ENCODE results near the gene HLA-DPB1.
"Not testable (repeated sequence)": the region's sequence is repeated elsewhere in the genome, so short reads cannot be mapped to it uniquely, and the experiment has no call there.

HLA-DPB1 gene

DNA sequence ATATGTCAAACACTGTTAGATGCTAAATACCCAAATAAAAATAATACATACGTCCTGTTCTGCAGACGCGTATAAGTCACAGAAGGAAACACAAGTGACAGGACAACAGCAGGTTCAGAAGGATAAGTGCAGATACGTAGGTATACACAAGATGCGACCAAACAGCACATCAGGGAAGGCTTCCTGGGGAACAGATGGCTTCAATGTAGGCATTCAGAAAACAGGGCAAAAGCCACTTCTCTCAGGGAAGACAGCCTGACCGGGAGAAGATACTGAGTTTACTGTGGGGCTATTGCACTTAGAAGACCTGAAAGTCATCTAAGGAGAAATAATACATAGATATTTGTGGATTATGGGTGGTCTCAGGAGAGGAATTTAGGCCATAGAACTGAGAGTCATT lies 4.2 kb upstream of the HLA-DPB1 start:
- no peak for DNase-seq (ENCODE audit: low spot score)

DNA sequence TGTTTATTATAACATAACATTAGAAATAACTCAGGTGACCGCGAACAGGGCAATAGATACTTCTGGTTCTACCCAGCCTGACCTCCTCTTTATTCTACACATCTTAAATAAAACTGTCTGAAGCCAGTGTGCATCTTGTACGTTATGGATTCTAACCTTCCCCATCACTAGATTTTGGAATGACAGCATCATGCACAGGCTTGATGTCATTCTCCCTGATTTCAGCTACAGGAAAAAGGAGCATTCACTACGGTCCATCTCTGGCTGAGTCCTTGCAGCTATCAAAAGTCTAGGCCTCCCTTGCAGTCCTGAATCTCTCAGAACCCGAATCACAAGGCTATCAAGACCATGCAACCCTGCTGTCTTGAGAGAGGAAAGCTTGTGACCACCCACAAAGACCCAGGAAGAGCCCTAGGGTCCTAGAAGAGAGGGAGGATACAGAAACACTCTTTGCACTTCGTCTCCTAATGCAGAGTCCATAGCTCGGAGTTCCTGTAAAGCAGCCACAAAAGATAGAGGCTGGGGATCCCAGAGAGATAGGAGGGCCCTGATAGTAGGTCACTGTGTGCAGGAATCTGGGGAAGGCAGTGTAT lies 3.2 kb upstream of the HLA-DPB1 start:
- DNase-seq (ENCODE audit: low spot score), result no peak

DNA sequence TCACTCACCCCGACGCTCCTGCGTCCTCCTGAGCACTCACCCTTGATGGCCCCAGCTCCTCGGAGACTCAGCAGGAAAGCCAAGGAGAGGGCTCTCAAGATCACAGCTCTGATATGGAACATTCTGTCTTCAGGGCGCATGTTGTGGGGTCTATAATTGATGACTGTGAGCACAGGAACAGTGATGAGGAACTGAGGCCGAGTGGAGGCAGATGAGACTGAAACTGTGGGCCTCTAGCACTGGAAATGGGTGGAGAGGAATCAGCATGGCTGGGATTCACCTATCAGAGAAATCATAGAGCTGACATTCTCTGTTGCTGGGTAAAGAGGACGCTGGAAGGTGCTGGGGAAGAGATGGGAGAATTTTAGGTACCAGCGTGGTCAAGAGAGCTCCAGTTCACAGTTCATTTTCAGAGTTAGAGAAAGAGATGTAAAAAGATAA lies 2.3 kb upstream of the HLA-DPB1 start, which contains the start of gene HLA-DPA1:
HLA-DPA1 (minus strand) TSS at position 219 of the 441 bp plus-strand sequence.
- DNase-seq (ENCODE audit: low spot score), result no peak

DNA sequence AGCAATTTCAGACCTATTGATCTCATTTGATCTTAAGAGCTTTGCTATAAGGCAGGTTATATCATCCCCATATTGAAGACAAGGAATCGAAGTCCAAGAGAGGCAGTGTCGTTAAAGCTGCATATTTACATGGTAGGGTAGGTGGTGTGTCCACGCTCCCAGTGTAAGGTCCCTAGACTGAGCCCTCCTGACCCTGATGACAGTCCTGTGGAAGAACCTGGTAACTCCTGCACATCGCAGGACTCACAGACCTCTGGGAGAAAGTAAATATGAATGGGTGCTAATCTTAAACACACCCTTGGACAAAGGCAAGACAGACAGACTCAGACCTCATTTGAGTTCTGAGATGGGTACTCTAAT lies 602 bp upstream of the HLA-DPB1 start:
- DNase-seq (ENCODE audit: low spot score), result no peak

DNA sequence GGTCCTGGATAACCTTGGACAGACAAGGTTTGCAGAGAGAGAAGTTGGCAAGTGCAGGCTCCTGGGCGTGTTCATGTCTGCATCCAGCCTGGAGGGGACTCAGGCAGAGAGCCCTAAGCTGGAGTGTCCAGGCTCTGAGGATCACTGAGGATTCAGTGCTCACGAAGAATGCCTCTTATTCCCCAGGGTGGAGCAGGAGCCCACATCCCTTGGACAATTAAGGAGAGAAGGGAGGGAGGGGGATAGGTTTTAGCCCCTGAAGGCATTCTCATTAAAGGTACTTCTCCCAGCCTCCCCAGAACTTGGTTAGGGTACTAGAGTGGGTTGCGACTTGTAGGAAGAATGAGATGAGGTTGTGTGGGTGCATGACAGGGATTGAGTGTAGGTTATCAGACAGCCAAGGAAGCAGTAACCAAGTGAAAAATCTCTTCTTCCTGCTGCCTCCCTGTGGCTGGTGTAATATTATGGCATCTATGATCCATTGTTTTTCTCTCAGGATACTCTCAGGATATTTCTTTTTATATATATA lies 680 bp downstream of the HLA-DPB1 start:
- no peak for DNase-seq (ENCODE audit: low spot score)

DNA sequence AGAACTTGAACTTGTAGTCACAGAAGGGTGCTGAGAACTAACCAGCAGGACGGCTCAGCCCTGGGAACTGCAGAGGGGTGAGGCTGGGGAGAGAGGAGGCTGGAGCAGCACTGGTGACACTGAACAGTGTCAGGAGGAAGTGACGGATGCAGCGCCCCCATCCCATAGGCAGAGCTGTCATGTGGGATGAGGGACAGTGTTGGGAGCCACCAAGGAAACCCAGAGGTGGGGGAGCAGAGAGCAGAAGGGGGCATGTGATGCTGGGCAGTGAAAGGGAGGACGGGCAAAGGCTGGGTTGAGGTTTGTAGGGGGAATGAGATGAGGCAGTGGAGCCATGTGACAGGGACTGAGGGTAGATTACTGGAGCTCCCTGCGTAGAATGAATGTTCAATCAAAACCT lies 2.1 kb downstream of the HLA-DPB1 start:
- no peak for DNase-seq (ENCODE audit: low spot score)

DNA sequence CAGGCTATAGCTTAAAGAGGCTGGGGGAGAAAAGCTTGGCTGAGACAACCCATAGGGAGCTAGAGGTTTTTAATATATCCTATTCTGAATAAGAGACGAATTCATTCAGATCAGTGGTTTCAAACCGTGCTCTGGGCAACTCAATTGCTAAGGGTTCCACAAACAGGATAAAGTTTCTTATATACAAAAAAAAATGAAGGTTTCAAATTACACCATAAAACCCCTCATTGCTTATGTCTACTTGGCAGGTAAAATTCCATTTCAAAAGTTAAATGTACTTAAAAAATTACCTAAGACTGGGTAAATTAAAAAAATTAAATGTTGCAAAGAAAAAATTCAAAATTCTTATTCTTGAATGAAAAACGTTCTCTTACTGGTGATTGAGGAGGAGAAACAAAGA lies 2.7 kb downstream of the HLA-DPB1 start:
- no peak for DNase-seq (ENCODE audit: low spot score)

DNA sequence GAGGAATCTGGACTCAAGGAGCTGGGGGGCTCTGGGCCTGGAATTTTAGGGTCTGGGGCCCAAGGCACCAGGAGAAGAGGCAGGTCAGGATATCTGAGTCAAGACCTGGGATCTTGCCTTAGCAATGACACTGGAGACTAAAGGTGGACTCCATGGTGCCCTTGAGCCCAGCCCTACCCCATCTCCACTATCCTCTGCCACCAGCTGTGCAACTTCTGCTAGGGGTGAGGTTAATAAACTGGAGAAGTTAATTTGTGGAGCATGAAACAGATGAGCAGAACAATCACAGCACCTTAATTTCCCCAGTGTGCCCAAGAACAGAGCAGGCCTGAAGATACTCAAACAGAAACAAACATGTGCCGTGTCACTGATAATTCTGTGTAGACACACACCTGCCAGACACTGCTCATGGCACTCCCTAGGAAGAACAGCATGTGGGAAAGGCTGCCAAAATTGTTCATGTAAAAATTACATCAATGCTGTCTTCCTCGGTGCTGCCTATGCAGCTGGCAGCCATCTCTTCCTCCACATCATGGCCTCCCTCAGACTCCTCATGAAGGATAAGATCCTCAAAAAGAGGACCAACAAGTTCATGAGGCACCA lies 3.2 kb downstream of the HLA-DPB1 start:
- no peak for DNase-seq (ENCODE audit: low spot score)

DNA sequence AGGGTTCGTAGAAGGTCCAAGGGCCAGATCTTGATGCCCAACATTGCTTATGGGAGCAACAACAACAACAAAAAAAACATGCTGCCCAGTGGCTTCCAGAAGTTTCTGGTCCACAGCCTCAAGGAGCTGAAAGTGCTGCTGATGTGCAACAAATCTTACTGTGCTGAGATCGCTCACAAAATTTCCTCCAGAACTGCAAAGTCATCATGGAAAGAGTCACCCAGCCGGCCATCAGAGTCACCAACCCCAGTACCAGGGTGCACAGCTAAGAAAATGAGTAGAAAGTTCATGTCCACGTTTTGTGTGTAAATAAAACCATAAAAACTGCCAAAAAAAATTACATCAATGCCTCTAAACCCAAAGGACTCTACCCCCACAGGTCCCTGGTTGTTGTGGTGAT lies 3.8 kb downstream of the HLA-DPB1 start:
- no peak for DNase-seq (ENCODE audit: low spot score)

DNA sequence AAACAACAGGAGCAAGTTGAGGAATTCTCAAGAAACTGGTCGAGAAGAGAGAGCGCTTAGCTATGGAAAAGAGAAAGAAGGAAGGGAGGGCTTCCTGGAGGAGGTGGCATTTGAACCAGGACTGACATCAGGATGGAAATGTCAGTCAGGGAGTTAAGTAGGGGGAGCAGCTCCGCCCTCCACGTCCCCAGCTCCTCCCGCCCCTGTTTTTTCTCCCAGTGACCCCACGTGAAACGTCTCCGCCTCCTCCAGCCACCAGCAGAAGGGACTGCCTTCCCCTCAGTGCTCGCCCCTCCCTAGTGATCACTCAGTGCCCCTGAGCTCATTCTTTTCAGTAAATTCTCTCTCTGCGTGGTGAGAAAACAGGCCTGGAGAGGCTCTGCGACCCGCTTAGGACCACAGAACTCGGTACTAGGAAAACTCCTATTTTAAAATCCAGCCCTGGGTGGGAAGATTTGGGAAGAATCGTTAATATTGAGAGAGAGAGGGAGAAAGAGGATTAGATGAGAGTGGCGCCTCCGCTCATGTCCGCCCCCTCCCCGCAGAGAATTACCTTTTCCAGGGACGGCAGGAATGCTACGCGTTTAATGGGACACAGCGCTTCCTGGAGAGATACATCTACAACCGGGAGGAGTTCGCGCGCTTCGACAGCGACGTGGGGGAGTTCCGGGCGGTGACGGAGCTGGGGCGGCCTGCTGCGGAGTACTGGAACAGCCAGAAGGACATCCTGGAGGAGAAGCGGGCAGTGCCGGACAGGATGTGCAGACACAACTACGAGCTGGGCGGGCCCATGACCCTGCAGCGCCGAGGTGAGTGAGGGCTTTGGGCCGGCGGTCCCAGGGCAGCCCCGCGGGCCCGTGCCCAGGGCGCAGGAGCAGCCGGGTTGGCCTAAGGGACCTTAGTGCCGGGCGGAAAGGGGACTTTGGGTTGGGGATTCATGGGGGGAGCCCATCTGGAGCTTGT lies 4.6 kb downstream of the HLA-DPB1 start:
- no peak for DNase-seq (ENCODE audit: low spot score)

DNA sequence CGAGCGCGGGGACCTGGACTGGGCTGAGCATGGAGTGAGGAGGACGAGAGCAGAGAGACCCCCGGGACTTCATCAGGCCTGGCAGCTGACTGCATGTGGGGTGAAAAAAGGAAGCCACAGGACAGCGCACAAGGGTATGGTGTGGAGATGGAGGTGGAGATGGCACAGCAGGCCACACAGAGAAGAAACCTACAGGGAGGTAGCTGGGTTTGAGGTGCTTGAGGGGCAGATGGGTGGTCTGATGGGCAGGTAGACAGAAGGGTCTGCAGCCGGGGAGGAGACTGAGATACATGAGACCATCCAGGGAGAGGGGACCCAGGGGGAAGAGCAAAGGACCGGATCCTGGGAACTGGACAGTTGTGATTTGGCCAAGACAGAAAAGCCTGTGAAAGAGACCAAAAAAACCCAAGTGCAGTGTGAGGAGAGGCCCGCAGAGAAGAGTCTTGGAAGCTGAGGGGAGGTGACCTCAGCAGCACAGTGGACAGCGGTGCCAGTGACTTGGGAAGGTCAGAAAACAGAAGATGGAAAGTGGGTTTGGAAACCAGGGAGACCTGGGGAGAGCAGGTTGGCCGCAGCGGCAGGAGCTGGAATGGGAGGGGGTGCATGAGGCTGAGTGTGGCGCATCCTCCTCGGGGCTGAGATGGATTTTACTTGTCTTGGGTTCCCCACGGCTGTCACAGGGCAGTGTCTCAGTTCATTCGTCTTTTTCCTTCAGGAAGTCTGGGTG lies 5.5 kb downstream of the HLA-DPB1 start:
- no peak for DNase-seq (ENCODE audit: low spot score)

DNA sequence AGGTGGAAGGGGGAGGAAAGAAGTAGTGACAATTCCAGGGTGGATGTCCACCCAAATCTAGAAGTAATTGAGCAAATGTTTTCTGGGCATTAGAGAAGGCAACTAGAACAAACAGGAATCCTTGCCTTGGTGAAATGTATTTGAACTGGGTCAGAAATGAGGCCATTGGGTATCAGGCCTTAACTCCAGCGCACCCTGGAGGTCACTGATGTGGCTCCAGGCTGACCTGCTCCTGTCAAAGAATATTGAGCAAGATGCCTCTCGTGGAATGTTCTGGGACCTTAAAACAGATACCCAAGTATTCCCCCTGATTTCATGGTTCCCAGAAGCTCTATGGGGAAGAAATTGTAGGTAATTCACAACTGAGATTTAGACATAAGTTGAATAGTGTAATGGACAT lies 6.9 kb downstream of the HLA-DPB1 start:
- peak; percentile 14 for DNase-seq (ENCODE audit: low spot score)

DNA sequence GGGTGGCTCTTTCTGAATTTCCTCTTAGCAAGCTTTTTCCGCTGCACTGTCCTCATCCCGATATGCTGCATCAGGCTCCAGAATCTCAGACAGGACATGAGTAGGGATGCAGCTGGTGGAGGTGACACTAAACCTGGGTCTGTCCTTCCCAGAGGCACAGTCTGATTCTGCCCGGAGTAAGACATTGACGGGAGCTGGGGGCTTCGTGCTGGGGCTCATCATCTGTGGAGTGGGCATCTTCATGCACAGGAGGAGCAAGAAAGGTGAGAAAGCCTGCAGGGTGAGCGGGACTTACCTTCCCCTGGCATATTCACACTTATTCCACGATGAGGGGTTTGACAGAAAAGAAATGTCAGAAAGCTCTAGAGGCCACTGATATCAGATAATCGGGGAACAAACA lies 9.8 kb downstream of the HLA-DPB1 start:
- no peak for DNase-seq (ENCODE audit: low spot score)

DNA sequence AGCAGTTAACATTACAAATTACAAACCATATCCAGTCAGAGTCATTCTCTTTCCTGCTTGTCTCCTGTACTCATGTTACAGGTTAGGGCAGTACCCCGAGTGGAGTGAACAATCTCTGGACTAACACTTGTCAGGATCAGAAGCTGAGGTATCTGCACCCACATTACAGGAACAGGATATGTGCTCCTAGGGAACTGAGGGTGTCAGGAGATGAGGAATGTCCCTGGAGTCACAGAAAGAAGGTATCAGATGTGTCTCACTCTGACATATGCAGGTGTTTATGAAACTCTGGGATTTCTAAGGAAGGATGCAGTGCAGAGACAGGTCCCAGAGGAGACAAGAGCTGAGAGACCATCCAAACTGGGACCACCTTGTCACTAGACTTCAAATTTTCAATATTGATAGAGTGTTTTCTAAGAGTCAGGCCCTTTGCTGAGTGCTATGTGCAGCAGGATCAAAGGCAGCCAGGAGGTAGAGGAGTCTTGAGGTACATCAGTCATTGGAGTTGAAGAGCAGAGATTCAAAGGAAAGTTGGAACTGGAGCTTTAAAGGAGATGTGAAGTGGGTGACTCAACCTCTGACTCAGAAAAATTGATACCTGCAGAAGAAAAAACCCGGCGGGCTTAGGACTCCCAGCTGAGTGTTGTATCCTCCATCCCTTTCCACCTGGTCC lies 12.6 kb downstream of the HLA-DPB1 start:
- no peak for DNase-seq (ENCODE audit: low spot score)

DNA sequence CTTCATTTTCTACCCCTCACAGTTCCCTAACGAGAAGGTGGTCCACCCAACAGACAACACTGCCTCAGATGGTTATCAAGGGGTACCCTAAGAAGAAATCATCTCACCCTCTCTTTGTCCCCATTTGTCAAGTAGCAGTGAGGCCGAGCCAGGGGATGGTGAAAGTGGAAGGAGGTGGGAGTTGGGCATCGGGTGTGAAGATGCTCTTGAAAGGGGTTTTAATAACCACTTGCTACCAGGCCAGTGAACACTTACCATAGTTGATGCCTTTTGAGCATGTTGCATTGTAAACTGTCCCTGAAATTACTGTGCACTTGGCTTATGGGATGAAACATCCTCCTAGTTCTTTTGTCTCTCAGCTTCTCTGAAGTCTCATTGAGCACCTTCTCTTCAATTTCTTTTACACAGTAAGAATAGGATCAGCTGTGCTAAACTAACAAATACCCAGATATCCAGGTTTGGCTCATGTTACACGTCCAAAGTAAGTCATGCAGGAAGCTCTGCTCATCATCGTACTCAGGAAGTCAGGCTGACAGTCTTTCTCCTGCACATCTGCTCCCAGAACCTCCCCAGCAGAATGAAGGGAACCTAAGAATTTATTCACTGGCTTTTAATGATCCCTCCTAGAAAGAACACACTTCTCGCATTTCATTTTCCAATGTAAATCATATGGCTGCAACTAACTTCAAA lies 13.3 kb downstream of the HLA-DPB1 start:
- DNase-seq (ENCODE audit: low spot score), result no peak

DNA sequence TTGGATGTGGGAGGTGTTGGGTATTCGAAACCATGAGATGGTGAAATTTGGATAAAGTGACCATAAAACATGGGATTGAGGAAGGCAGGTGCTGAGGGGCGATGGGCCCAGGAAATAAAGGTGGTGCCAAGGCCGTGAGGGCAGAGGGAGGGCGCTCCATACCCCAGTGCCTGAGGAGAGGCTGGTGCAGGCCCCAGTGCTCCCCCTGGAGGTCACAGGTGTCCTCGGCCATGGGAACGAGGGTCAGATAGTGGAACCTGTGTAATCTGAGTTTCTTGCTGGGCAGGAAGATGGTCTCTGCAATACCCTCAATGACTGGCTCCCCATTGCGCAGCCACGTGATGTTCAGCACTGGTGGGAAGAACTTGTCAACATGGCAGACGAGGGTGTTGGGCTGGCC lies 16.2 kb downstream of the HLA-DPB1 start:
- DNase-seq (ENCODE audit: low spot score), result no peak

DNA sequence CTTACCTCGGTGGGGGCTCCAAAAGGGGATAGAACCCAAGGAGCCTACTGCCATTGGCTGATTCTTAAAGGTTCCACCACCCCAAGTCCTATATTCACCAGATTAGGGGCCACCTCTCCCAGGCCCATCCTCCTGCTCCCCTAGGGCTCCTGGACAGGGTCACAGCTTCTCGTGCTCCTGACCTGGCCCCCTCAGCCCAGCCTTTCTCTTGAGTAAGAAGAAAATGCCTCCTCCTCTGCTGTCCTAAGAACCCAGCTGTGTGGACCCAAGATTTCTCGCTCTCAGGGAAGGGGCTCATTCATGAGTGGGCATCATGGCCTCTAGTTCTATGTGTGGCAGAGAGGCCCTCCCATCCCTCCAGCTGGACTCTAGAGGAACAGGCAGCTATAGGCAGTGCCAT lies 16.6 kb downstream of the HLA-DPB1 start:
- DNase-seq (ENCODE audit: low spot score), result no peak

DNA sequence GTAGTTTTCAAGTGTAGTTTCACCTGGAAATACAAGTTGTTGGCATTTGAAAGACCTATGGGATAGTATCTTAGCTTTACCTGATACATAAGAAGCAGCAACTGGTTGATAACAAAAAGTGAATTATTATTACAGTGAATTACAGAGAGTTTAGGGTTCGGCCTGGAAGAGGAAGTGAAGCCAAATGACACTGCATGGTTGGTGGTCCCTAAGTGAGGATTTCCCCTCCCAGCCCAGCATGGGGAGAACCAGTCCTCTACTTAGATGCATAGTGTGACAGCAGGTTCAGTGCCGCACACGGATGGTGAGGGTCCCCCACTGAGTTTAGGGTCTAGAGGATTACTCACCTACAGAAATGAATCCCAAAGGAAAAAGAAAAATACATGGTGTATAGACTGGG lies 18.1 kb downstream of the HLA-DPB1 start:
- DNase-seq (ENCODE audit: low spot score), result no peak

DNA sequence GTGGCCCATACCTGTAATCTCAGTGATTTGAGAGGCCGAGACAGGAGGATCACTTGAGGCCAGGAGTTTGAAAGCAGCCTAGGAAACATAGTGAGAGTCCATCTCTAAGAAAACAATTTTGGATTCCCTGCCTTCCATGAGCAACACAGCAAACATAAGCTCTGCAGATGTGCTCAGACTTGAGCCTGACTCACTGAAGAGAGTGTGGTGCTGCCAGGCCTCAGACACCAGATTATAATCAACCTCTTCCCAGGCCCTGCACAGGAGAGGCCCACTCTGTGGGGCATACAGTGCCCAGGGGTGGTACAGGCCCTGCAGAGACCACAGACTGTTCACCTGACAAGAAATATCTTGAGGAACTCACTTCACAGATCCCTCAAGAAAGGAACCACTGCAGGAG lies 19.9 kb downstream of the HLA-DPB1 start:
- no peak for DNase-seq (ENCODE audit: low spot score)

DNA sequence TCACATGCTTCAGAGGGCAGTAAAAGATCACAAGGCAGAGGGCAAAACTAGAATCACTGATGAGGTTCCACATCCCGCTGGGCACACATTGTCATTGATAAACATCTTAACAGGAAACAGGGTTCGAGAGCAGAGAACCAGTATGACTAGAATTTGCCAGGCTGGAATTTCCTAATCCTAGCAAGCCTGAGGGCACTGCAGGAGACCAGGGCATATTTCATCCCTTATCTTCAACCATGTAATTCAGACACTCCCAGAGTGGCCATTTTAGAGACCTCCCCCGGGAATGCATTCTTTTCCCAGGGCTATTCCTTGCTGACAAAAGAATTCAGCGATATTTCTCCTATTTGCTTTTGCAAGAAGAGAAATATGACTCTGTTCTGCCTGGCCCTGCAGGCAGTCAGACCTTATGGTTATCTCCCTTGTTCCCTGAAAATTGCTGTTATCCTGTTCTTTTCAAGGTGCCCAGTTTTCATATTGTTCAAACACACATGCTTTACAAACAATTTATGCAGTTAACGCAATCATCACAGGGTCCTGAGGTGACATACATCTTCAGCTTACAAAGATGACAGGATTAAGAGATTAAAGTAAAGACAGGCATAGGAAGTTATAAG lies 25.4 kb downstream of the HLA-DPB1 start:
- not testable (repeated sequence) for DNase-seq (ENCODE audit: low spot score)

DNA sequence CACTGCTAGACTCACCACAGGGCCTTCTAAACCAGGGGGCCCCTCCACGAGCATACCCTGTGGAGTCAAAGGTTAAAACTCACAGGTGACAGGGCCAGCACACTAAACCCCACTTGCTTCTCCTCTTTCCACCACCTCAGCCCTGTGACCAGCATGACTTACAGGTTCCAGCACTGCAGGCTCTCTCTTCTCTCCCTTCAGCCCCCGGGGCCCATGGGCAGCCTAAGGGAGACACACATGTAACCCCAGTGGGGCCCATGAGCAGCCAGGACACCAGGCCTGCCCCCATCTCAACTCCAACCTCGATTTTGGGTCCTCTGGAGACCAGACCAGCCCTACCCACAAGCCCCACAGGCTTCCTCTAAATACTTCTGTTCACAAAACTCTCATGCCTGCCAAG lies 28.0 kb downstream of the HLA-DPB1 start:
- no peak for DNase-seq (ENCODE audit: low spot score)

All from HuH-7.5 (cell line).